ENCODE results near the gene CRELD2.

The CRELD2 gene

GRCh38 chr22:49915610-49916009, 2.8 kb upstream of the CRELD2 start:
- no peak for DNase-seq (ENCODE audit: low read depth)
- TF ChIP-seq, protein P1, sequence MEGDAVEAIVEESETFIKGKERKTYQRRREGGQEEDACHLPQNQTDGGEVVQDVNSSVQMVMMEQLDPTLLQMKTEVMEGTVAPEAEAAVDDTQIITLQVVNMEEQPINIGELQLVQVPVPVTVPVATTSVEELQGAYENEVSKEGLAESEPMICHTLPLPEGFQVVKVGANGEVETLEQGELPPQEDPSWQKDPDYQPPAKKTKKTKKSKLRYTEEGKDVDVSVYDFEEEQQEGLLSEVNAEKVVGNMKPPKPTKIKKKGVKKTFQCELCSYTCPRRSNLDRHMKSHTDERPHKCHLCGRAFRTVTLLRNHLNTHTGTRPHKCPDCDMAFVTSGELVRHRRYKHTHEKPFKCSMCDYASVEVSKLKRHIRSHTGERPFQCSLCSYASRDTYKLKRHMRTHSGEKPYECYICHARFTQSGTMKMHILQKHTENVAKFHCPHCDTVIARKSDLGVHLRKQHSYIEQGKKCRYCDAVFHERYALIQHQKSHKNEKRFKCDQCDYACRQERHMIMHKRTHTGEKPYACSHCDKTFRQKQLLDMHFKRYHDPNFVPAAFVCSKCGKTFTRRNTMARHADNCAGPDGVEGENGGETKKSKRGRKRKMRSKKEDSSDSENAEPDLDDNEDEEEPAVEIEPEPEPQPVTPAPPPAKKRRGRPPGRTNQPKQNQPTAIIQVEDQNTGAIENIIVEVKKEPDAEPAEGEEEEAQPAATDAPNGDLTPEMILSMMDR (conservative IDR thresholded peaks at IDR 0.05; ENCODE audit: low read length) = no peak
- no peak overlapping the region for H3K4me3 ChIP-seq (ENCODE audit: low read length)

GRCh38 chr22:49916831-49917230, 1.6 kb upstream of the CRELD2 start:
- DNase-seq (ENCODE audit: low read depth) = no peak
- H3K4me3 ChIP-seq (ENCODE audit: low read length) = no peak overlapping the region
- TF ChIP-seq, protein P1 (conservative IDR thresholded peaks at IDR 0.05; ENCODE audit: low read length) = no peak

DNA sequence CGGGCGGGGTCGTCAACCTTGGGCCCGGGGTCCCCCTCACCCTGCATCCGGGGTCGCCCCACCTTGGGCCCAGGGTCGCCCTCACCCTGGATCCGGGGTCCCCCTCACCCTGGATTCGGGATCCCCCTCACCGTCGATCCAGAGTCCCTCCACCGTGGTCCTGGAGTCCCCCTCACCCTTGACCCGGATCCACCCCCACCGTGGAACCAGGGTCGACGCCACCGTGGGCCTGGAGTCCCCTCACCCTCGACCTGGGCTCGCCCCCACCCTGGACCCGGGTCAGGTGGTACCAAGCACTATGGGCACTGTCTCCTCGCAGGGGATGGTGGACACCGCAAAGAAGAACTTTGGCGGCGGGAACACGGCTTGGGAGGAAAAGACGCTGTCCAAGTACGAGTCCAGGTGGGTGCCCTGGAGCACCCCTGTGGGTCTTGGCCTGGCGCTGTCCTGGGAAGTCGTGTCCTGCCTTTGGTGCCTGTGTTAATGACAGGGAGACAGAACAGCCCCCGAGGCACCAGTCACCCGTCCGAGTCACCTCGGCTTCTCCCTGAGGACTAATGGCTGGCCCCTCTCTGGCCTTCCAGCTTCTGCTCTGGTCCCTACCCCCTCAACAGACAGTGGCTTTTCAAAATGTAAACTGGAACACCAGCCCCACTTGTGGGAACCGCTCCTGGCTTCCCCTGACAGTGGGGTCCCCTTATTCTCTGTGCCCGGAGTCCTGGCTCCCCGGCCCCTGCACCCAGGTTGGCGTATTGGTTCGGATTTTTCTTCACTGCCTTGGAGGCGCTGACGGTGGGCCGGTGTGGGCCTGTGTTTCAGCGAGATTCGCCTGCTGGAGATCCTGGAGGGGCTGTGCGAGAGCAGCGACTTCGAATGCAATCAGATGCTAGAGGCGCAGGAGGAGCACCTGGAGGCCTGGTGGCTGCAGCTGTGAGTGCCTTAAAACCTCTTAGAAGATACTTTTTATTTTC, 762 bp downstream of the CRELD2 start:
- TF ChIP-seq, protein P1 (conservative IDR thresholded peaks at IDR 0.05; ENCODE audit: low read length) = no peak
- DNase-seq (ENCODE audit: low read depth) = no peak
- H3K4me3 ChIP-seq (ENCODE audit: low read length) = peak overlapping the region; percentile 67

DNA sequence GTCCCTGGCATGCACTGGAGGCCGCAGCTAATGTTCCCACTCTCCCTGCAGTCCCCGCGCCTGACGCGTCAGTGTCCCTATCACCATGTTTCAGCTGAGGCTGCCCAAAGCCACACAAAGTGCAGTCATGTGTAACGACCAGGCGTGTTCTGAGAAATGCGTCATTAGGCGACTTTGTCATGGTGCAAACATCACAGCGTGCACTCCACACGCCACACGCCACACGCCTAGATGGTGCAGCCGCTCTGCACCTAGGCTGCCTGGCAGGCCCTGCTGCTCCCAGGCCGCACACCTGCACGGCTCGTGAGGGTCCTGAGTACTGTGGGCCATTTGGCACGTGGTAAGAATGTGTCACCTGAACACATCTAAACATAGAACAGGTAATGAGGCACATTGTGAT, 2.4 kb downstream of the CRELD2 start:
- TF ChIP-seq, protein P1 (conservative IDR thresholded peaks at IDR 0.05; ENCODE audit: low read length) = no peak
- no peak overlapping the region for H3K4me3 ChIP-seq (ENCODE audit: low read length)
- no peak for DNase-seq (ENCODE audit: low read depth)

DNA sequence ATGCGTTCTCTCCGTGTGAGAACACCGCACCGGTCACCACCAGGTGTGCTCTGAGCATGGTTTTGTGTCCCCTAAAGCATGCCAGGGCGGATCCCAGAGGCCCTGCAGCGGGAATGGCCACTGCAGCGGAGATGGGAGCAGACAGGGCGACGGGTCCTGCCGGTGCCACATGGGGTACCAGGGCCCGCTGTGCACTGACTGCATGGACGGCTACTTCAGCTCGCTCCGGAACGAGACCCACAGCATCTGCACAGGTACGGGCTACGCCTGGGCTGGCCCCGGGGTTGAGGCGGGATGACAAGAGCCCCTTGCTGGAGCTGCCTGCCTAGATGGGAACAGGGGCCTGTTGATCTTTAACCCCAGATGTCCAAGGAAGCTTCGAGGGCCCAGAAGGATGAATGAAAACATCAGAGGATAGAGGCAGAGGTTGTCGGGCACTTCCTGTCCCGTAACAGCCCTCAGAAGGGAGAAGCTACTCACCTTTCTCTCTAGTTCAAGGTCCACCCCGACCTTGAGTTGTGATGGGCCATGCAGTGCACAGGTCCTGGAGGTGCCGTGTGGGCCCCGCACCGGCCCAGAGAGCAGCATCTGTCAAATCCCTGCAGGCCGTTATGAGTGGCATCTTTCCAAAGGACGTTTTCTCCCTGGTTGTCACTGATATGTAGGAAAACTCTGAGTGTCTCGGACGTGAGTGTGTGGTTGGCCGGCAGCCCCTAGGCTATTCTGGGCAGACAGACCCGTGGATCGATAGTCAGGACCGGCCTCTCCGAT, 3.3 kb downstream of the CRELD2 start:
- TF ChIP-seq, protein P1 (conservative IDR thresholded peaks at IDR 0.05; ENCODE audit: low read length) = no peak
- no peak for DNase-seq (ENCODE audit: low read depth)
- no peak overlapping the region for H3K4me3 ChIP-seq (ENCODE audit: low read length)

DNA sequence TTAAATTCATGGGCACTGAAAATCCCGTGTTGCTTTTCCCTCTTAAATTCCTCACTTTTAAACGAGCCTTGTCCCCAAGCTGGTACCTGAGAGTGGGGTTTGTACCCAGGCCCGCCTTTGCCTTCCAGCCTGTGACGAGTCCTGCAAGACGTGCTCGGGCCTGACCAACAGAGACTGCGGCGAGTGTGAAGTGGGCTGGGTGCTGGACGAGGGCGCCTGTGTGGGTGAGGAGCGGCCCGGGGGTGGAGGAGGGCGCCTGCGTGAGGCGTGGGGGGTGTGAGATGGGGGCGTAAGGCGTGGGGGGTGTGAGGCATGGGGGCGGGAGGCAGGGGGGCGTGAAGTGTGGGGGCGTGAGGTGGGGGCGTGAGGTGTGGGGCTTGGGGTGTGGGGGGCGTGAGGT, 4.0 kb downstream of the CRELD2 start:
- no peak overlapping the region for H3K4me3 ChIP-seq (ENCODE audit: low read length)
- TF ChIP-seq, protein P1 (conservative IDR thresholded peaks at IDR 0.05; ENCODE audit: low read length) = no peak
- DNase-seq (ENCODE audit: low read depth) = no peak

Data from AG10803 (cell line).